HG02610 (cell line): Measurements from ENCODE around the gene NECAP2.
"Not testable (repeated sequence)": the region's sequence is repeated elsewhere in the genome, so short reads cannot be mapped to it uniquely, and the experiment has no call there.

Source experiments
- ATAC-seq: cut with Tn5 transposase; IDR thresholded peaks from one replicate; pipeline ENCODE4 v1.9.1; 2021; ENCODE audit warnings: mild to moderate bottlenecking, moderate library complexity; ENCODE audit not compliant: unreplicated experiment

NECAP2 gene

GRCh38 chr1:16456151-16456550, 15.6 kb downstream of the NECAP2 start:
- not testable (repeated sequence) for ATAC-seq

GRCh38 chr1:16458831-16459230, 18.3 kb downstream of the NECAP2 start:
- no peak for ATAC-seq

- ATAC-seq, result no peak
Observed at GRCh38 chr1:16459352-16459925, 18.9 kb downstream of the NECAP2 start.

- ATAC-seq, result no peak
Observed at GRCh38 chr1:16461681-16462080, 21.2 kb downstream of the NECAP2 start.

- ATAC-seq, result no peak
Observed at GRCh38 chr1:16462773-16463330, 22.3 kb downstream of the NECAP2 start.

GRCh38 chr1:16464917-16465625, 24.5 kb downstream of the NECAP2 start:
- ATAC-seq, result no peak

- ATAC-seq, result no peak
Observed at GRCh38 chr1:16468558-16468957, 28.0 kb downstream of the NECAP2 start.

- ATAC-seq, result no peak
Observed at GRCh38 chr1:16474166-16474800, 33.8 kb downstream of the NECAP2 start.

GRCh38 chr1:16474891-16475290, 34.4 kb downstream of the NECAP2 start:
- not testable (repeated sequence) for ATAC-seq

GRCh38 chr1:16475771-16476770, 35.5 kb downstream of the NECAP2 start:
- not testable (repeated sequence) for ATAC-seq

- no peak for ATAC-seq
Observed at GRCh38 chr1:16478091-16478490, 37.6 kb downstream of the NECAP2 start.

GRCh38 chr1:16483146-16483545, 42.6 kb downstream of the NECAP2 start:
- ATAC-seq, result not testable (repeated sequence)

GRCh38 chr1:16483639-16484500, 43.3 kb downstream of the NECAP2 start:
- not testable (repeated sequence) for ATAC-seq

- ATAC-seq, result no peak
Observed at GRCh38 chr1:16484501-16484835, 43.9 kb downstream of the NECAP2 start.

- ATAC-seq, result no peak
Observed at GRCh38 chr1:16484931-16485330, 44.4 kb downstream of the NECAP2 start.

GRCh38 chr1:16486316-16486715, 45.8 kb downstream of the NECAP2 start:
- not testable (repeated sequence) for ATAC-seq

GRCh38 chr1:16487011-16487410, 46.5 kb downstream of the NECAP2 start:
- not testable (repeated sequence) for ATAC-seq

- ATAC-seq, result not testable (repeated sequence)
Observed at GRCh38 chr1:16489195-16489880, 48.8 kb downstream of the NECAP2 start.

GRCh38 chr1:16491056-16491675, 50.6 kb downstream of the NECAP2 start:
- no peak for ATAC-seq
